Testis (tissue), 3 donors: ENCODE results near the gene MANBA. TPM values are rescaled to one million over a fixed set of nuclear protein-coding genes. Genes with fewer than 3 reads are reported as not detected.

Experiments
- DNase-seq: peaks from one replicate; pipeline ENCODE4 v3.0.0-alpha.2; 2019
- H3K27ac ChIP-seq, 2 donors: fragments of 200-600 bp; sonication (generic); one replicate each; pipeline ENCODE4 v1.5.1; 2019
- H3K27me3 ChIP-seq: fragments of 200-600 bp; sonication (generic); one replicate; pipeline ENCODE4 v1.5.1; 2019
- H3K36me3 ChIP-seq: fragments of 200-600 bp; sonication (generic); one replicate; pipeline ENCODE4 v1.5.1; 2017; ENCODE audit warnings: low read depth; ENCODE audit errors: missing control alignments
- H3K4me1 ChIP-seq: fragments of 200-600 bp; sonication (generic); one replicate; pipeline ENCODE4 v1.5.1; 2019
- H3K4me3 ChIP-seq, 2 donors: fragments of 200-600 bp; sonication (generic); one replicate each; pipeline ENCODE4 v1.5.1; 2017 to 2019
- H3K9me3 ChIP-seq: fragments of 200-600 bp; sonication (generic); one replicate; pipeline ENCODE4 v1.5.1; 2017
- POLR2A ChIP-seq: fragments of 450-650 bp; IDR thresholded peaks from one replicate; pipeline ENCODE4 v1.6.1; 2017; ENCODE audit warnings: antibody characterized with exemption, mild to moderate bottlenecking, moderate library complexity
- WGBS, 2 donors: methylation state at CpG; one replicate each; pipeline ENCODE4 v1.1.5; 2018; 5-methylcytosine and 5-hydroxymethylcytosine counted together
- intact Hi-C: fragments of 100-400 bp; cut with DNase I; formaldehyde crosslinking; loops from one replicate; pipeline ENCODE4 v1.15.1; 2023; ENCODE audit warnings: low total_unique reads
- polyA plus RNA-seq: library from polyadenylated mRNA; stranded (reverse); fragments of 350-450 nt; fragmentation: Illumina TruSeq; extraction: RNeasy Lipid Tissue Mini Kit (QIAGEN cat#74804); gene quantifications from one replicate; pipeline ENCODE4 v1.2.3, GENCODE V29; 2014; ENCODE audit warnings: low read depth, low replicate concordance; ENCODE audit not compliant: insufficient read depth
- total RNA-seq, 2 donors: library from RNA; depleted of rRNA; stranded (reverse); fragments of >200 nt; gene quantifications; one replicate each; pipeline ENCODE4 v1.2.3, GENCODE V29; 2016
- TF ChIP-seq, protein P1 (sequence below), 3 experiments: fragments of 450-650 bp in 2 of 3; fragments of 200-600 bp in 1 of 3; sonication (generic) in 1 of 3; IDR thresholded peaks; one replicate each; pipeline ENCODE4 v1.5.1; 2016 to 2019; ENCODE audit warnings: antibody characterized with exemption in 3 of 3, mild to moderate bottlenecking in 2 of 3, moderate library complexity in 1 of 3

The MANBA gene
- total and polyA plus RNA-seq, 3 donors from 2014 or later, result 9.2 to 22.7 (median 13.6) TPM

DNA sequence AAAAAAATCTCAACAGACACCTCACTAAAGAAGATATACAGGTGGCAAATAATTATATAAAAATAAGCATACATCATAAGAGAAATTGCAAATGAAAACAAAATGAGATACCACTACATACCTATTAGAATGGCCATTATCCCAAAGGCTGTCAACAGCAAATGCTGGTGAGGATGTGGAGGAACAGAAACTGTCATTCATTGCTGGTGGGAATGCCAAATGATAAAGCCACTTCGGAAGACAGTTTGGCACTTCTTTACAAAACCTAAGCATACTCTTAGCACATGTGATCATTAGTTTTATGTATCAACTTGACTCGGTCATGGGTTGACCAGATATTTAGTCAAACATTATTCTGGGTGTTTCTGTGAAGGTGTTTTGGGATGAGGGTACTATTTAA lies 13.5 kb upstream of the MANBA start:
- Histone ChIP-seq H3K27me3 (no peaks in the 10 kb centered on the region), H3K4me1 (no peaks in the 10 kb centered on the region), H3K27ac (no peak overlapping the region), H3K4me3 (no peak overlapping the region), H3K9me3 (no peaks in the 10 kb centered on the region), H3K36me3 (no peaks in the 10 kb centered on the region)
- no peak for TF ChIP-seq POLR2A
- TF ChIP-seq, protein P1, sequence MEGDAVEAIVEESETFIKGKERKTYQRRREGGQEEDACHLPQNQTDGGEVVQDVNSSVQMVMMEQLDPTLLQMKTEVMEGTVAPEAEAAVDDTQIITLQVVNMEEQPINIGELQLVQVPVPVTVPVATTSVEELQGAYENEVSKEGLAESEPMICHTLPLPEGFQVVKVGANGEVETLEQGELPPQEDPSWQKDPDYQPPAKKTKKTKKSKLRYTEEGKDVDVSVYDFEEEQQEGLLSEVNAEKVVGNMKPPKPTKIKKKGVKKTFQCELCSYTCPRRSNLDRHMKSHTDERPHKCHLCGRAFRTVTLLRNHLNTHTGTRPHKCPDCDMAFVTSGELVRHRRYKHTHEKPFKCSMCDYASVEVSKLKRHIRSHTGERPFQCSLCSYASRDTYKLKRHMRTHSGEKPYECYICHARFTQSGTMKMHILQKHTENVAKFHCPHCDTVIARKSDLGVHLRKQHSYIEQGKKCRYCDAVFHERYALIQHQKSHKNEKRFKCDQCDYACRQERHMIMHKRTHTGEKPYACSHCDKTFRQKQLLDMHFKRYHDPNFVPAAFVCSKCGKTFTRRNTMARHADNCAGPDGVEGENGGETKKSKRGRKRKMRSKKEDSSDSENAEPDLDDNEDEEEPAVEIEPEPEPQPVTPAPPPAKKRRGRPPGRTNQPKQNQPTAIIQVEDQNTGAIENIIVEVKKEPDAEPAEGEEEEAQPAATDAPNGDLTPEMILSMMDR (IDR thresholded peaks at IDR 0.05), result no peak
- 64 to 67% methylated on average over 2 of the region's 2 CpGs for WGBS, 2 donors
- intact Hi-C loops, result no loop called here
- no peak for DNase-seq

DNA sequence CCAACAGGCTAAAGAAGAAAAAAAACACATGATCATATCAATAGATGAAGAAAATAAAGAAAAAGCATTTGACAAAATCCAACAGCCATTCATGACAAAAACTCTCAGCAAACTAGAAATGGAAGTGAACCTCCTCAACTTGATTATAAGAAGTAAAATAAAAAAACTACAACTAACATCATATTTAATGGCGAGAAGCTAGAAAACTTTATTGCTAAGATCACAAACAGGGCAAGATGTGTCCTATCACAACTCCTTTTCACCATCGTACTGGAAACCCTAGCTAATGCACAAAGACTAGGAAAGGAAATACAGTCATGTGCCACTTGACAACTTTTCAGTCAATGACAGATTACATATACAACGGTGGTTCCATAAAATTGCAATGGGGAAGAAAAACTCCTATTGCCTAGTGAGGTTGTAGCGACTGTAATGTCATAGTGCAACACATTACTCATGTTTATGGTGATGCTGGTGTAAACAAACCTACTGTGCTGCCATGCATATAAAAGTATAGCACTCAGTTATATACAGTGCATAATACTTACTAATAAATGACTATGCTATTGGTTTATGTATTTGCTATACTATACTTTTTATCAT lies 12.1 kb upstream of the MANBA start:
- DNase-seq, result no peak
- Histone ChIP-seq H3K27me3 (no peaks in the 10 kb centered on the region), H3K36me3 (no peaks in the 10 kb centered on the region), H3K4me1 (no peaks in the 10 kb centered on the region), H3K27ac (no peak overlapping the region), H3K9me3 (no peaks in the 10 kb centered on the region), H3K4me3 (no peak overlapping the region)
- TF ChIP-seq, protein P1 (IDR thresholded peaks at IDR 0.05), result no peak
- no peak for TF ChIP-seq POLR2A
- intact Hi-C loops, result no loop called here
- 58 to 88% methylated on average over 4 of the region's 4 CpGs for WGBS, 2 donors

DNA sequence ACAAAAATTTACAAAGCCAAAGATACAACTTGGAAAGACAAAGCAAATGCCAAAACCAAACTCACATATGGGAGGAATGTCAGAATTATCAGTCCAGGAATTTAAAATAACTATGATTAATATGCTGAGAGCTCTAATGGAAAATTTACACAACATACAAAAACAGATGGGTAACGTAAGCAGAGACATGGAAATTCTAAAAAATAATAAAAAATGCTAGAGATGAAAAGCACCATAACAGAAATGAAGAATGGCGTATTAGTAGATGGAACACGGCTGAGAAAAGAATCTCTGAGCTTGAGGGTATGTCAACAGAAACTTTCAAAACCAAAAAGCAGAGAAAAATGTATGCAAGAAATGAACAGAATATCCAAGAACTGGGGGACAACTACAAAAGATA lies 4.1 kb upstream of the MANBA start:
- DNase-seq, result no peak
- peaks cover 5% of the 10 kb centered on the region for H3K4me1 ChIP-seq
- WGBS, 2 donors, result 93 to 98% methylated on average over 3 of the region's 3 CpGs
- no peaks in the 10 kb centered on the region for H3K9me3 ChIP-seq
- no peak overlapping the region for H3K27ac ChIP-seq
- TF ChIP-seq, protein P1 (IDR thresholded peaks at IDR 0.05), result no peak
- TF ChIP-seq POLR2A, result no peak
- intact Hi-C loops, result no loop called here
- no peaks in the 10 kb centered on the region for H3K36me3 ChIP-seq
- no peaks in the 10 kb centered on the region for H3K27me3 ChIP-seq
- no peak overlapping the region for H3K4me3 ChIP-seq

DNA sequence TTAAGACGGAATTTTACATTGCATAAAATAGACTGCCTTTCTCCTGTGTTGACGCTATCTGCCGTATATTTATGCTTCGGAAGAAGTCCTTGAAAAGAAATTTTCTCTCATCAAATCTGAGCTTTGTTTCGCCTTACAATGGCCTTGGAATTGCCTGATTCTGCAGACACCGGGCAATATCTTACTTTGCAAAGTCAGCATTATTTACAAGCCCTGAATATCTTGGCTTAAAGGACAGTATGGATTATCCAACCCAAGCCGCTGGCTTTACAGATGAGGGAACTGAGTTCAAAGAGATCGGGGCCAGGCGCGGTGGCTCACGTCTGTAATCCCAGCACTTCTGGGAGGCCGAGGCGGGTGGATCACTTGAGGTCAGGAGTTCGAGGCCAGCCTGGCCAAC lies 1.1 kb upstream of the MANBA start:
- Histone ChIP-seq H3K9me3 (no peaks in the 10 kb centered on the region), H3K36me3 (no peaks in the 10 kb centered on the region), H3K27me3 (no peaks in the 10 kb centered on the region), H3K27ac (no peak overlapping the region), H3K4me3 (peak overlapping the region; percentile 77 to 88), H3K4me1 (peaks cover 5% of the 10 kb centered on the region)
- DNase-seq, result no peak
- 25 to 29% methylated on average over 14 of the region's 14 CpGs for WGBS, 2 donors
- TF ChIP-seq, protein P1 (IDR thresholded peaks at IDR 0.05), result no peak
- TF ChIP-seq POLR2A, result no peak
- intact Hi-C loops, result no loop called here

DNA sequence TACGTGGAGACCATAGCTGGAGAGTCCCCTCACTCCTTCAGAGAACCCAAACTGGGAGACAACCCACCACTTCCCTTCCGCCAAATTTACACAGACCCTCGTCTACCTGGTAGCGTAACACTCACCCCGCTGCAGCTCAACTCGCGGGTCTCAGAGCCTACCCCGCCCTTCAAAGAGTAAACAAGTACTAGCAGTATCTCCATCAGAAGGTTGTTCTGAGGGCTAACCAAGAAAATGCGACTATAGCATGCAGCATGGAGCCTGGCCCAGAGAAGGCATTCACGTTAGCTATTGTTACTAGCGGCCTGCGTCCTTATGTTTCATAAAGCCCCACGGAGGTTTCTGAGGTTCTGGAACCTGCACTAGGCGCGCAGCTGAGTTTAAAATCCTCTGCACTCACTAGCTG lies 531 bp upstream of the MANBA start:
- DNase-seq, result peak; percentile 37
- Histone ChIP-seq H3K27ac (peak overlapping the region; percentile 47 to 78), H3K27me3 (no peaks in the 10 kb centered on the region), H3K4me3 (peak overlapping the region; percentile 77 to 88), H3K4me1 (peaks cover 5% of the 10 kb centered on the region), H3K9me3 (no peaks in the 10 kb centered on the region), H3K36me3 (no peaks in the 10 kb centered on the region)
- 0 to 2% methylated on average over 6 to 15 of the region's 15 CpGs for WGBS, 2 donors
- no peak for TF ChIP-seq POLR2A
- TF ChIP-seq, protein P1 (IDR thresholded peaks at IDR 0.05), result no peak
- intact Hi-C loops, result no loop called here
